ELR (cell line): ENCODE data around the gene IQSEC2.

ENCODE experiments used
- DNase-seq: peaks from one replicate; pipeline ENCODE4 v3.0.0-alpha.2; 2015; ENCODE audit warnings: low read depth

Gene IQSEC2

DNA sequence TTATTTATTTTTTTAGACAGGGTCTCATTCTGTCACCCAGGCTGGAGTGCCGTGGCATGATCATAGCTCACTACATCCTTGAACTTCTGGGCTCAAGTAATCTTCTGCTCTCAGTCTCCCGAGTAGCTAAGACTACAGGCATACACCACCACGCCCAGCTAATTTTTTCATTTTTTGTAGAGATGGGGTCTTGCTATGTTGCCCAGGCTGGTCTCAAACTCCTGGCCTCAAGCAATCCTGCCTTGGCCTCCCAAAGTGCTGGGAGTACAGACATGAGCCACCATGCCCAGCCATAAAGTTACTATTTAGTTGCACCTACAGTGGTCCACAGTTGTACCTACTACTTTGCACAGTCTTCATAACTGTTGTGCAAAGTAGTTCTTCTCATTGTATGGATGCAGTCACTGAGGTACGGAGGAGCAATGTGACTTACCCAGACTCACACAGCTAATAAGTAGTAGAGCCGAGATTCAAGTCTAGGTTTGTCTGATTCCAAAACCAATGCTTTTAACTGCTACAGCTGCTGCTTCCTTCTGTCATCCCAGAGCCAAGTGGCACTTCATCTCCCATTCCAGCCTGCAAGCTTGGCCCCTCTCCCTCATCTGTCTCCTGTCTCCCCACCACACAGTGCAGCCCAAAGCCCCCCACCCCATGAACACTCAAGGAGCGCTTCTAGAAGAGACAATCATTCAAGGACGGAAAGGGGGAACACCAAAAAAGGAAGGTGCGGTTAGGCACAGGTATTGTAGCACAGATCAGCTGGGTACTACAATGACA lies 24.0 kb upstream of the IQSEC2 start:
- DNase-seq, result no peak

DNA sequence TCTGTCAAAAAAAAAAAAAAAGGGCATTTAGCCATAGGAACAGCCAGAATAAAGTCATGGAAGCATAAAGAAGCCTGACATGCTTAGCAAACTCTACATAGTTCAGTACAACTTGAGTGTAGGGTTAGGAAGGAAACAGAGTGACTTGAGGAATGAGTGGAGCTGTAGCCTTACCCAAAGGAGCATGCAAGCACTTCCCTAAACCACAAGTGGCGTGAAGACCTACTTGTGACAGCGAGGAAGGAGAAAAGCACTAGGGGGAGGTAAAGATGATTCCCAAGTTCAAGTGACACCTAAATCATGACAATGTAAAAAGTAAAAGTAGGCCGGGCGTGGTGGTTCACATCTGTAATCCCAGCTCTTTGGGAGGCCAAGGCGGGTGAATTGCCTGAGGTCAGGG lies 21.8 kb upstream of the IQSEC2 start:
- no peak for DNase-seq

DNA sequence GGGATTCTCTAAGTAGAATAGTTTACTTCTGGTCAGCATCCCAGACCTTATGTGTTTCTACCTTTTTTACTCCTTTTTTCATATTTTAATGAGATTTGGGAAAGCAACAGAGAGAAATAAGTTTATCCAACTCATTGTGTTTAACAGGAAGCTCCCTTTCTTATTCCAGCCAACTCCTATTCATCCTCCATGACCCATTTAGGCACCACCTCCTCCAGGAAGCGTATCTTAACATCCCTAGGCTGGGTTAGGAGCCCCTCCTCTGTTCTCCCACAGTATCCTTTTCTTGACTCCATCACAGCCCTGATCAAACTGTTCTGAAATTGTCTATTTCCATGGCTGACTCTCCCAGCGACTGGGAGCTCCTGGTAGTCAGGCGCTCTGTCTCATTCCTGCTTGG lies 18.8 kb upstream of the IQSEC2 start:
- DNase-seq, result no peak

DNA sequence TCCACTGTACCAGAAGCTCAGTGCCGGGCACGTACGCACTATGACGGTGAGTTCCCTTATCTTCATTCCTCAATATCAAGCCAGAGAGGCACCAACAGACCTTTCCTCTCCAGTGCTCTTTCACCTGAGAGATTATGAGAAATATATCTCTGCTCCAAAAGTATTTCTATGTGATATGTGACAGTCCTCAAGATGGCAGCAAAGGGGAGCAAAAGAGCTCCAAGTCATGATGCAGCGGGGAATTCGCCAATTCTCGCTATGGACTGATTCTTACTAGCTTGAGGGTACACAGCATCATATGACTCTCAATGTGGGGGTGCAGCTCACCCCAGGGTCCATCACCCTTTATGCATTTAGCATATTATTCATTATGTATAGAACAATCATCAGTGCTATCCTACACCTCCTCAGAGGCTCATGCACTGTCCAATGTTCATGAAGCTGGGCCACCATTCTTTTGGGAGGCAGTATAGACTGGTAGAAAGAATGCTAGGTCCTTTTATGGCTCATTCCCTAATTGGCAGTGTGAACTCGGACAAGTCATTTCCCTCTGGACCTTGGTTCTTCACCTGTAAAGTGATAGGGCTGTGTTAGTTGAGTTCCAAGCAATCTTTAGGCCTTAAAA lies 12.8 kb upstream of the IQSEC2 start:
- peak; percentile 41 for DNase-seq

DNA sequence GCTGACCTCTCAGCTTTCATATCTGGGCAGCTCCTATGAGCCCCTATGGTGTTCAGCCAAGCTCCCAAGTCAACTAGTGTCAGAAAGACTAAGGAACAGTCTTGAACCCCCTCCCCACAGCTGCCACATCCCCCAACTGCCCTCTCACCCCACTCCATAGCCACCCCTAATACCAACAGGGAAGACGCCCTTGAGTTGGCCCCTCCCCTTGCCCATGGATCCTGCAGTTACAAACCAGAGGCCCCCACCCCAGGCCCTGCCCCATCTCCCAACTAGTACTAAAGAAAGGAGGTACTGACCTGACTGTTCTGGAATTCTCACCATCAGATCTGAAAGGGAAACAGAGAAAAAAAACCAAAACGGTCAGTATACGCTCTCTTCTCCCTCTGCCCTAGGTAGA lies 10.2 kb upstream of the IQSEC2 start:
- no peak for DNase-seq

DNA sequence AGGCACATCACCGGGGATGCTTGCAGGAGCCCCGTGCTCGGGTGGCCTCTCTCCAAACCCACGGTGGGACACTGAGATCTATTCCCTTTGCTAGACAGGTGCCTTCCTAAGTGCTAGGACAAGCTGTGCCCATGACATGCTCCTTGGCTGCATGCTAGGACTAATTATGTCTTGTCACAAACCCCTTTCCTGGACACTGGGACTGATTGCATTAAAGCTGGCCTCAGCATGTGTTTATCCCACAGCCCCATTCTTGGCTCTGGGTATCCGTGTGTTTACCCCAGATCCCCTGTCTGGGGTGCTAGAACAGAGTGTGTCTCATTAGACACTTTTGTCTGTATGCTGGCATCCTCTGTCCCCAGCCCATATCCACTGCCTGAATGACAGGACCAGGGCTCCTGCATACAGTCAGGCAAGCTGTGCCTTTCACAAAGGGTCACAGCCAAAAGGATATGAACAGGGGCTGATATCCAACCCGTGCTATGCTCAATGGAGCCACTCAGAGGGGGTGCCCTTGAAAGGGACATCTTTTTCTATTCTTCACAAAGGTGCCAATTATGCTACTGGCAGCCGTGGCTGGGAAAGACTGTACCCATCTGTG lies 9.2 kb upstream of the IQSEC2 start:
- DNase-seq, result no peak

DNA sequence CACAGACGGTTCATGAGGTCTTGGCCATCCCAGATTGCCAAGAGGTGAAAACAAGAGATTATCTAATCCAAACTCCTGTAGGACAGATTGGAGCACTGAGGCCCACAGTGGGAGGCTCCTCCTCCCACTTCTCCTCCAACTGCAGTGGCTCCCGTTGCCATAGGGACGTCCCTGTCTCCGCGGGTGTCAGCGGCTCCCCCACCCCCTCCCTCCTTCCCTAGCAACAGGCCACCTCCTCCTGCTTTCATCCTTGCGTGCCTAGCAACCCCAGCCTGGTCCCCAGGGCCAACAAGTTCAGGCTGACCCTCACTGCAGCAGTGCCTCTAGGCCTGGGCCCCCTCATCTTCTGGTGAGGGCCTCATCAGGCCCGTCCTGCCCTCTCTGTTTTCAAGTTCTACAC lies 6.8 kb upstream of the IQSEC2 start:
- DNase-seq, result no peak

DNA sequence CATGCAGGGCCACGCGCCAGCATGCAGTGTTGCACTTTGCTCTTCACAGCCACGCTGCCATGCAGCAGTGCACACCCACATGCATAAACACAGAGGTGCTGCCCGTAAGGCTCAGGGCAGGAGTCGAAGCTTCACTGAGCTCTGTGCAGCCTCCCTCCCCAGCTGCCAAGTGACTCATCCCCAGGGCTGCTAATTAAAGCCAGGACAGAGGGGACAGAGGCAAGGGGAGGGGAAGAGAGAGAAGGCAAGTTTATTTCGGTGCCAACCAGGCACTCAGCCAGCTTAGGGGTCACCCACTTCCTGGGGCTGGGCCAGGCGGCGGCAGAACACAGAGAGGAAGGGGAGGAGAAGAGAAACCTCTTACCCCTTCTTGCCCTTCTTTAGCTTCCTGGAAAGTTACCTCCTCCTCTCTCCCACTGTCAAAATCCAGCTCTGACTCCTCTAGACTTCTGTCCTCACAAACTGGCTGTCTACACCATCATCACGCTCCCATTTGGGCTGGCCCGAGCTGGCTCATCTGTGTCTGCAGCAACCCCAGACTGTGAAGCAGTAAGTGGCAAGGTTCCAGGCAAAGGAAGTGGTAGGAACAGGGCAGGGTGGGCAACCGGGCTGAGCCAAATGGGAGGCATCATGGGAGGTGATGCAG lies 6.2 kb upstream of the IQSEC2 start:
- DNase-seq, result peak; percentile 49

DNA sequence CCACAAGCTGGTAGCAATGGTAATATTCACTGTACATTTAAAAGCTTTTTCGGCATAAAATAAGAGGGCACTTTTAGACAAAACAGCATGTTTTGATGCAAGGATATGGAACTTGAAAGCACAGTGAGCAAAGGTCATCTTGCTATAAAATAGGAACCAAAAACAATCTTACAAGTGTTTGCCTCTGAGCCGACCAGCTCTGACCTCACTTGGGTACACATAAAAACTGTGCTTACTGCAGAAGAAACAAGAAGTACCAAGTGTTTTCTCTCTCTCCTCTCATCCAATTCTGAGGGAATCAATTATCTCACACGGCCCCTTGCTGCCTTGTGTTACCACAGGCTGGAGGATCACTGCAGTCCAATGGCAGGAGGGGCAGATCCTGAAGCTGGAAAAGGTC lies 4.8 kb upstream of the IQSEC2 start:
- DNase-seq, result no peak

DNA sequence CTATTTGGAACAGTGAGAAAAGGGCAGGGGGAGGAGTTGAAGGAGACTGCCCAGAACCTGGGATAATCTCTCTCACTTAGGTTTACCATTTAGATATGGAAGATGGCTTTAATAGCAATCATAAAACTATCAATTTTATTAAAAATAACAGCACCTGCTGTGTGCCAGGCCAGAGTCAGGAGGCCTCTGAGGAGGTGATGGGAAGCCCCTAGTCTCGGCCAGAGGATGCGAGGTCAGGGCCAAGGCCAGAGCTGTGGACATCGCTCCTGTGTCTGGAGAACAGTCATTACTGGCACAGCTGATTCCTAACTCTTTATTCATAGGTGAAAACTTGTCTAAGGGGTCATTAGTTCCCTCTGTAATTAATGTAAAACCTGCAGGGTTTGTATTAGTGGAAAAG lies 4.2 kb upstream of the IQSEC2 start:
- no peak for DNase-seq

DNA sequence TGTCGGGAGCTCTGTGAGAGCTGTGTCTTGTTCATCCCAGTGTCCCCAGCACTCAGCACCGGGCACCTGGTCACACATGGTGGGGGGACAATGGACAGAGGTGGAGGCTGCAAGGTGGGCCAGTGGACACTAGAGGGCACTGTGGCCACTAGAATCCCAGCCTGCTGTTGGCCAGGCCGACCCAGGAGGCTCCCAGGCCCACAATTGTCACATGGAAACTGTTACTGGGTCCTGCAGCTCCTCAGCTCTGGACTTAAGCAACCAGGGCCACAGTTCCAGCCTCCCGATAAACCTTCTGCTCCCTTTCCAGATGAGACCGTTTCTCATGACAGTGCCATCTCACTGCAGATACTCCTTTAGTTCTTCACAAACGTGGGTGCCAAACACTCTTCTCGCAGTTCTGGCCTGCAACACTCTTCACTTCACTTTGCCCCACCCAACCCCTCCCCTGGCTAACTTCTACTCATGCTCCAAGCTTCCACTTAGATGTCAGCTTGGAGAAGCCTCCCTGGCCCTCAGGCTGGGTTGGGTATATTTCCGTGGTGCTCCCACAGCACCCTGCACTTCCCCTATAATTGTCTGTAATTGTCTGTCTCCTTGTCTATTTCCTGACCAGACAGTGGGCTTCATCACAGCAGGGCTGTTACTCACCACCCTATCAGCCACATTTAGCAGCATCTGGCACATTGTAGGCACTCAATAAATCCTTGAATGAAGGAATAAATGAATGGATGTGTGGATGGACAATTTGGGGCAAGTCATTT lies 3.5 kb upstream of the IQSEC2 start:
- peak; percentile 51 for DNase-seq

DNA sequence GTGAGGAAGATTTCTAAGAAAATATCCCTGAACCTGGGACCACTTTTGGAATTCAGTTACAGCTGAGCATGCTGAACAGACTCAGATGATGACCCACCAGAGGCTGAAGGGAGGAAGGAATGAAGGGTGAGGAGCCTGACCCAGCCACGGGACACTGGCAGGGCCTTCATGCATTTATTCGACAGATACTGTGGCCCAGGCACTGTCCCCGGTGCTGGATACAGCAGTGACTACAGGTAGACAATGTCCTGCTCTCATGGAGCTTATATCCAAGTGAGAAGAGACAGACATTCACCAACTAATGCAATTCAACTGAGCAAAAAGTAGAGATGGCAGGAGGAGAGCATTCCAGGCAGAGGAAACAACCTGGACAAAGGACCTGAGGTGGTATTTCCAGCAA lies 2.2 kb upstream of the IQSEC2 start:
- DNase-seq, result no peak

DNA sequence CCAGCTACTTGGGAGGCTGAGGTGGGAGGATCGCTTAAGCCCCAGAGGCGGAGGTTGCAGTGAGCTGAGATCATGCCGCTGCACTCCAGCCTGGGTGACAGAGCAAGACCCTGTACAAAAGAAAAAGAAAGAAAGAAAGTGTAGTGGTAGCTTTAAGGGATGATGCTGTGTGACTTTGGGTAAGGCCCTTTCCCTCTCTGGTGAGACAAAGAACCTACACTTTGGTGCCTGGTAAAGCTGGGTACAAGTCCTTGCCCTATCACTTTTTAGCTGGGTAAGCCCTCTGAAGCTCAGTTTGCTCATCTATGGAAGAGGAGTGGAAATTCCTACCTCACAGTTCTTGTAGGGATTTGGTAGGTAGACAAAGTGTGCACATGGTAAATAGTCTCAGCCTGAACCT lies 1.7 kb upstream of the IQSEC2 start:
- no peak for DNase-seq

DNA sequence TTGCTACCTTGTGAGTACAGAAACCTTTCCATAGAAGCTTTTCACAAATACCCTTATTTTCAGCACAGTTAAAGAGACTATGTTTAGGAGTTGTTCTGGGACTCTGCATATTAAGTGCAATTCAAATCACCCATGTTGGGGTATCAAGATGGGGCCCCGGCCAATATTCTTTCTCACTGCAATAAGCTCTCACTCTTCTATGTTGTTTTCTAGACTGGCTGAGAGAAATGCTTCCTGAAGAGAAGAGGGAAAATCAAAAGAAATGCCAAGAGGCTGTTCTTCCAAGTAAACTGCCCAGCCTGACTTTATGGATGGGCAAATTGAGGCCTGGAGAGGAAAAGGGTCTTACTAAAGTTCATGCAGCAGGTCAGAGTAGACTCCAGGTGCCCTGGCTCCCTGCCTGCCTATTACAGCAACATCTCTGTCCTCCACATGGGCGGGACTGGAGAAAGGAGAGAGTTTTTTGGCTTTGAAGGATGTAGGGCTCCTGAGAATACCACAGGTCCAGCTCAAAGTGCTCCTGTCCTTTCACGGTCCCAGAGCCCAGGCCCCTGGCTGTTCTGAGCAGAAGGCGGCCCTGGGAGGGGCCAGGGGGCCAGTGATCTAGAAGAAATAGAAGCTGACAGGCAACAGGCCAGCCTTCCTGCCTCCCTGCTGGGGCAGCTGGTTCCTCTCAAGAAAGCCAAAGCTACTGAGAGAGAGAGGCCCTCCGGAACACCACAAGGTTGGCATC lies 745 bp upstream of the IQSEC2 start:
- no peak for DNase-seq

DNA sequence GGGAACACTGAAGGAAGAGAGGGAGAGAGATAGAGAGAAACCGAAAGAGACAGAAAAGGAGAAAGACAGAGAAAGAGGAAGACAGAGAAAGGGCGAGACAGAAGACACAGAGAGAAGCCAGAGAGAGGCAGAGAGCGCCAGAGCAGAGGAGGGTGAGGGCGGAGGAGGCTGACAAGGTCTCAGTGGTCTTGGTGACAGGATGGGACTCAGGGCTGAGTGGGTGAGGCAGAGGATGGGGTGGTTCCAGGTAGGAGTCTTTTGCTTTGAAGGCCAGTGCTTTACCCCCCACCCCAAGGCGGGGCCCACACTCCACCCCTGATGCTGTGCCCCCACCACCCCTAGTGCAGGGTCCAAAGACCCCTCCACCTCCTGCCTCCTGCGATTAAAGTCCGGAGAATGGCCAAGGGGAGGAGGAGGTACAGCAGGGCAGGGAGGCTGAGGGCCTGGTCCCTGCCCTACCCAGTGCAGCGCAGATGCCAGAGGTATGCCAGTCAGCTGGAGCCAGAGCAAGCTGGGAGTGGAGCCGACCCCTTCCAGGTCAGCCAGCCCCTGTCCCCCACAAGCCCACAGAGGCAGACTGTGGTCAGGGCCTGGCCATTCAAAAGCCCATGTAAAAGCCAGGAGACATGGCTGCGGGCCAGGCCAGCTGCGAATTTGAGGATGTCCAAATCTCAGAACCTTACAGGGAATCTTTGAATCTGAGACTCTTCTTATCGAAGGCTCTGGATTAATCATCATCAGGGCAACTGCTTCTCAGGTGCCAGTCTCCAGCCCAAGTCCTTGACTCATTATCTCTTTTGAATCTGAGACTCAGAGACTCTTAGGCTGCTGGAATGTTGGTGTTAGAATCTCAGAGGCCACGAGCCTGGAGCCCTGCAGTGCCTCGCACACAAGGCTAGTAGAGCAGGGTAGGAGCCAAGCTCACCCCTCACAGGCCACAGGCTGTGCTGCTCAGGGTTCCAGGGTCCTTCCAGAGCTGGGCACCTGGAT lies 758 bp downstream of the IQSEC2 start:
- DNase-seq, result peak; percentile 72

DNA sequence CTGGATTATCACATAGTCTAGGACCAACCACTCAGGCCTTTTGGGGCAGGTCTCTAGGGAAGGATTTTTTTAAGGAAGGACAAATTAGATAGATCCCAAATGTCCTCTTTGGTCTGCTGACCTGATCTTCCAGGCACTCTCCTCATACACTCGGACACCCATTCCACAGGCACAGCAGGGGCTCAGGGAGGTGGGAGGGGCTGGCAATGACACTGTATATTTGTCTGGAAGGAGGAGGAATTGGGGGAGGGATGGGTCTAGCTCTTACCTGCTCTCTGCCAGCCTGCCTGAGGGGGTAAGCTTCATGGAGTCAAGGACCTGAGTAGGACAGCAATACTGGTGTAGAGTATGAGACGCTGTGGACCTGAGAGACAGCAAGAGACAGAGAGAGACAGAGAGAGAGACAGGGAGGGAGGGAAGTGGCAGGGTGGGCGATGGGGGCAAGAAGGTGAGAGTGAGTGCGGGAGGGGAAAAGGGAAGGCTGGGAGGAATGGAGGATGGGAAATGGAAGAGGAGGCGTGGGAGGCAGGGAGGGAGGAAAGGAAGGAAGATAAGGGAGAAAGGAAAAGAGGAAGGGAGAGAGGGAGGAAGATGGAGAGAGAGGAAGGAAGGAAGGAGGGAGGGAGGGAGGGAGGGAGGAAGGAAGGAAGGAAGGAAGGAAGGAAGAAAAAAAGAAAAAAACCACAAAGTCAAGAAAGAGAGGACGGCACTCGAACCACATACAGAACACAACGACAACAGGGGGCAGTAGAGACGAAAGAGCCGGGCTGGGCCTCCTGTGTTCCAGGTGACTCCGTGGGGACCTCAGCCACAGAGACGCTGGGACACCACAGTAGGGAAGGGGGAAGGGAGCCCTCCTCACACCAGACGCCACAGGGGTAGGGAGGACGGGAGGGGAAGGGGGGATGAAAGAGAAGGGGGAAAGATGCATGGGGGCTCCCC lies 1.8 kb downstream of the IQSEC2 start:
- no peak for DNase-seq

DNA sequence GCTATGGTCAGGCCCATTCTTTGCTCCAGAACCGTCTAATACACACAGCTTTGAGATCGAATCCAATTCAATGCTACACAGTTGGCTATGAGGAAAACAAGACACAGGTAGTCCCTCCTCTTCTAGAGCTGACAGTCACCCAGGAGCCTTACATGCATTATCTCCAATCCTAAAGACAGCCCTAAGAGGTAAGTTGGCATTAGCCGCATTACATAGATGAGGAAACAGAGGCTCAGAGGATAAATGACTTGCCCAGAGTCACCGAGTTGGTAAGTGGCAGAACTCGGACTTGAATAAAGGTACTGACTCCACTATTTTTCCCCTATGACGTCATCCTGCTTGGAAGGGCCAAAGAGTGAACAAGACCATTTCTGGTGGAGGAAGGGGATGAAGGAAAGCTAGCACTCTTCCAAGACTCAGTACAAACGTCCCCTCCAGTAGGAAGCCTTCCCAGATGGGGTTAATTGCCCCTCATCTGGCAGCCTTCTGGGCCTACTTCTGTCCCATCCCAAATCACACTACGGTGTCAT lies 8.5 kb downstream of the IQSEC2 start:
- DNase-seq, result no peak

DNA sequence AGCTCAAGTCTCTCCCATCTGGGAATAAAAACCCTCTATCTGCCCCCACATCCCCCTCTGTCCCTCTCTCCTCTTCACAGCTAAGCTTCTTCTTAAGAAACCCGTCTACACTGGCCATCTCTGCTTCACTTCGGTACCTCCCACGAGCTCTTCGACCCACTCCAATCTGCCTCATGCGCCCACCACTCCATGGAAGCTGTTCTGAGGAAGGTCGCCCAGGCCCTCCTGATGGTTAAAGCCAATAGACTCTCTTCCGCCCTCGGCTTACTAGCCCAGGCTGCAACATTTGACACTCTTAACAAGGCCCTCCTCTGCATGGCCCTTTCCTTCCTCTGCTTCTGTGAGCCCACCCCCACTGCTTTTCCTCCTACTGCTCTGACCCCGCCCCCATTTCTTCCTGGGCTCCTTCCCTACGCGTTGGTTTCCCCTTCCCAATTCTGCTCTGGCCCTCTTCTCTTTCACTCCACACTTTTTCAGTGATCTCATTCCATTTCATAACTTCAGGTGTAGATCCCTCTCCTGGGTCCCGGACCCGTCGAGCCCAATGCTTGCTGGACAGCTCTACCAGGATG lies 11.8 kb downstream of the IQSEC2 start:
- DNase-seq, result no peak

DNA sequence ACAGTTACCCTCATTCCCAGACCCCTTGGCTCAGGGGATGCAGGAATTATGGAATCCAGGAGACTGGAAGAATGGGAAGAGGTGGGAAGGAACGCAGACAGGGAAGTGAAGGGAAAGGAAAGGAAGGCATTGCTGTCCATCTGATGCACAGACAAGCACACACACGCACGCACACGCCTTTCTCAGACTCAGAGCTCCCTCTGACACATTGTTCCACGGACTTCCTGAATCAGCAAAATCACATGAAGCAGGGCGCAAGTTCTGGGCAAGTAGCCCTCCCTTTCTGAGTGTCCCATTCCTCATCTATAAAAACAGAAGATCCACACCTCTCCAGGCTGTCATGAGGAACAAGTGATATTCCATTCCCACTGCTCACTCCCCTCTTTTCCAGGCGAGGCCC lies 13.2 kb downstream of the IQSEC2 start:
- no peak for DNase-seq
